ENCODE data around the gene MYRF. TPM values are rescaled to one million over a fixed set of nuclear protein-coding genes. Genes with fewer than 3 reads are reported as not detected.

The MYRF gene
- total RNA-seq, 1 experiment from 2014 or later: not detected

- H3K27ac ChIP-seq (ENCODE audit: low read length): no peak overlapping the region
- H3K9me2 ChIP-seq (replicated peaks; ENCODE audit: insufficient read depth, low read length): no peaks in the 10 kb centered on the region
- no peak overlapping the region for H2AFZ ChIP-seq (ENCODE audit: low read length)
- peaks cover 6% of the 10 kb centered on the region for H3K36me3 ChIP-seq (ENCODE audit: insufficient read depth, low read length)
- no peaks in the 10 kb centered on the region for H3K79me2 ChIP-seq (ENCODE audit: low read length)
- H3K4me2 ChIP-seq (ENCODE audit: low read depth, low read length, poor library complexity, severe bottlenecking): no peak overlapping the region
- H3K9ac ChIP-seq (ENCODE audit: low read length): no peak overlapping the region
- H3K9me3 ChIP-seq (ENCODE audit: low read length): no peaks in the 10 kb centered on the region
- H3K27me3 ChIP-seq (ENCODE audit: low read length): no peaks in the 10 kb centered on the region
- DNase-seq: no peak
- H3K4me3 ChIP-seq (ENCODE audit: low read length): no peak overlapping the region
- H3K4me1 ChIP-seq (ENCODE audit: low read length): no peaks in the 10 kb centered on the region
- H4K20me1 ChIP-seq (ENCODE audit: insufficient read depth, low read depth, low read length): peaks cover 7% of the 10 kb centered on the region; the same call in 1 of the 2 replicates
Observed at GRCh38 chr11:61782299-61782698, 29.9 kb downstream of the MYRF start.

GRCh38 chr11:61782841-61783240 is 30.4 kb downstream of the MYRF start:
- Histone ChIP-seq H3K4me3 (ENCODE audit: low read length) (no peak overlapping the region), H3K36me3 (ENCODE audit: insufficient read depth, low read length) (peaks cover 11% of the 10 kb centered on the region), H3K9ac (ENCODE audit: low read length) (no peak overlapping the region), H3K9me2 (replicated peaks; ENCODE audit: insufficient read depth, low read length) (no peaks in the 10 kb centered on the region), H3K4me2 (ENCODE audit: low read depth, low read length, poor library complexity, severe bottlenecking) (no peak overlapping the region), H3K79me2 (ENCODE audit: low read length) (no peaks in the 10 kb centered on the region), H3K4me1 (ENCODE audit: low read length) (no peaks in the 10 kb centered on the region), H3K9me3 (ENCODE audit: low read length) (no peaks in the 10 kb centered on the region), H3K27me3 (ENCODE audit: low read length) (no peaks in the 10 kb centered on the region), H2AFZ (ENCODE audit: low read length) (no peak overlapping the region), H3K27ac (ENCODE audit: low read length) (no peak overlapping the region), H4K20me1 (ENCODE audit: insufficient read depth, low read depth, low read length) (peaks cover 7% of the 10 kb centered on the region; the same call in 1 of the 2 replicates)
- DNase-seq: no peak

- Histone ChIP-seq H3K79me2 (ENCODE audit: low read length) (no peaks in the 10 kb centered on the region), H3K4me2 (ENCODE audit: low read depth, low read length, poor library complexity, severe bottlenecking) (no peak overlapping the region), H3K27me3 (ENCODE audit: low read length) (no peaks in the 10 kb centered on the region), H4K20me1 (ENCODE audit: insufficient read depth, low read depth, low read length) (peaks cover 7% of the 10 kb centered on the region; the same call in 1 of the 2 replicates), H2AFZ (ENCODE audit: low read length) (no peak overlapping the region), H3K27ac (ENCODE audit: low read length) (no peak overlapping the region), H3K9me2 (replicated peaks; ENCODE audit: insufficient read depth, low read length) (no peaks in the 10 kb centered on the region), H3K4me1 (ENCODE audit: low read length) (no peaks in the 10 kb centered on the region), H3K9me3 (ENCODE audit: low read length) (no peaks in the 10 kb centered on the region), H3K4me3 (ENCODE audit: low read length) (no peak overlapping the region), H3K36me3 (ENCODE audit: insufficient read depth, low read length) (peaks cover 12% of the 10 kb centered on the region), H3K9ac (ENCODE audit: low read length) (no peak overlapping the region)
- no peak for DNase-seq
Observed at GRCh38 chr11:61783717-61784505, 31.5 kb downstream of the MYRF start.

GRCh38 chr11:61784506-61784805 is 32.0 kb downstream of the MYRF start:
- Histone ChIP-seq H3K4me1 (ENCODE audit: low read length) (no peaks in the 10 kb centered on the region), H3K79me2 (ENCODE audit: low read length) (no peaks in the 10 kb centered on the region), H3K9me2 (replicated peaks; ENCODE audit: insufficient read depth, low read length) (no peaks in the 10 kb centered on the region), H3K27me3 (ENCODE audit: low read length) (no peaks in the 10 kb centered on the region), H4K20me1 (ENCODE audit: insufficient read depth, low read depth, low read length) (peaks cover 7% of the 10 kb centered on the region; the same call in 1 of the 2 replicates), H3K36me3 (ENCODE audit: insufficient read depth, low read length) (peaks cover 12% of the 10 kb centered on the region), H3K9me3 (ENCODE audit: low read length) (no peaks in the 10 kb centered on the region), H3K9ac (ENCODE audit: low read length) (no peak overlapping the region), H3K4me2 (ENCODE audit: low read depth, low read length, poor library complexity, severe bottlenecking) (no peak overlapping the region), H3K27ac (ENCODE audit: low read length) (no peak overlapping the region), H3K4me3 (ENCODE audit: low read length) (no peak overlapping the region), H2AFZ (ENCODE audit: low read length) (no peak overlapping the region)
- DNase-seq: no peak

- Histone ChIP-seq H3K9ac (ENCODE audit: low read length) (no peak overlapping the region), H3K36me3 (ENCODE audit: insufficient read depth, low read length) (peaks cover 21% of the 10 kb centered on the region), H3K9me3 (ENCODE audit: low read length) (no peaks in the 10 kb centered on the region), H3K4me3 (ENCODE audit: low read length) (no peak overlapping the region), H3K79me2 (ENCODE audit: low read length) (peaks cover 8% of the 10 kb centered on the region), H3K4me1 (ENCODE audit: low read length) (no peaks in the 10 kb centered on the region), H3K27ac (ENCODE audit: low read length) (no peak overlapping the region), H3K27me3 (ENCODE audit: low read length) (no peaks in the 10 kb centered on the region), H3K4me2 (ENCODE audit: low read depth, low read length, poor library complexity, severe bottlenecking) (no peak overlapping the region), H4K20me1 (ENCODE audit: insufficient read depth, low read depth, low read length) (peaks cover 7% of the 10 kb centered on the region; the same call in 1 of the 2 replicates), H3K9me2 (replicated peaks; ENCODE audit: insufficient read depth, low read length) (no peaks in the 10 kb centered on the region), H2AFZ (ENCODE audit: low read length) (no peak overlapping the region)
- DNase-seq: no peak
Observed at GRCh38 chr11:61785837-61786402, 33.5 kb downstream of the MYRF start.

GRCh38 chr11:61787928-61788491 is 35.6 kb downstream of the MYRF start:
- Histone ChIP-seq H3K9me2 (replicated peaks; ENCODE audit: insufficient read depth, low read length) (no peaks in the 10 kb centered on the region), H3K4me1 (ENCODE audit: low read length) (peaks cover 7% of the 10 kb centered on the region), H3K4me3 (ENCODE audit: low read length) (no peak overlapping the region), H3K9ac (ENCODE audit: low read length) (no peak overlapping the region), H3K27me3 (ENCODE audit: low read length) (no peaks in the 10 kb centered on the region), H3K79me2 (ENCODE audit: low read length) (peaks cover 26% of the 10 kb centered on the region), H2AFZ (ENCODE audit: low read length) (no peak overlapping the region), H3K36me3 (ENCODE audit: insufficient read depth, low read length) (peaks cover 21% of the 10 kb centered on the region), H4K20me1 (ENCODE audit: insufficient read depth, low read depth, low read length) (peaks cover 4% of the 10 kb centered on the region; the same call in 1 of the 2 replicates), H3K9me3 (ENCODE audit: low read length) (no peaks in the 10 kb centered on the region), H3K27ac (ENCODE audit: low read length) (no peak overlapping the region), H3K4me2 (ENCODE audit: low read depth, low read length, poor library complexity, severe bottlenecking) (no peak overlapping the region)
- peak; percentile 73 for DNase-seq

GRCh38 chr11:61791737-61792309 is 39.4 kb downstream of the MYRF start:
- H3K27me3 ChIP-seq (ENCODE audit: low read length): no peaks in the 10 kb centered on the region
- peaks cover 62% of the 10 kb centered on the region for H3K79me2 ChIP-seq (ENCODE audit: low read length)
- peaks cover 24% of the 10 kb centered on the region for H3K4me1 ChIP-seq (ENCODE audit: low read length)
- H3K4me3 ChIP-seq (ENCODE audit: low read length): peak overlapping the region; percentile 90
- H3K4me2 ChIP-seq (ENCODE audit: low read depth, low read length, poor library complexity, severe bottlenecking): peak overlapping the region; percentile 98
- no peaks in the 10 kb centered on the region for H3K9me2 ChIP-seq (replicated peaks; ENCODE audit: insufficient read depth, low read length)
- H3K9ac ChIP-seq (ENCODE audit: low read length): peak overlapping the region; percentile 94
- no peaks in the 10 kb centered on the region for H3K9me3 ChIP-seq (ENCODE audit: low read length)
- H3K27ac ChIP-seq (ENCODE audit: low read length): peak overlapping the region; percentile 80
- peak; percentile 76 for DNase-seq
- H4K20me1 ChIP-seq (ENCODE audit: insufficient read depth, low read depth, low read length): peaks cover 7% of the 10 kb centered on the region; the same call in 1 of the 2 replicates
- peaks cover 34% of the 10 kb centered on the region for H3K36me3 ChIP-seq (ENCODE audit: insufficient read depth, low read length)
- peak overlapping the region; percentile 47; the same call in 1 of the 2 replicates for H2AFZ ChIP-seq (ENCODE audit: low read length)
